IPS DF 4.7 (cell line): ENCODE results near the gene GPRC5D.

Source experiments
- DNase-seq: peaks from one replicate; pipeline ENCODE4 v3.0.0-alpha.2; 2013; ENCODE audit warnings: low spot score; ENCODE audit errors: extremely low read depth

The GPRC5D gene

GRCh38 chr12:12979731-12980259 is 27.8 kb upstream of the GPRC5D start:
- no peak for DNase-seq

- DNase-seq: no peak
Measured at GRCh38 chr12:12979126-12979525, 27.2 kb upstream of the GPRC5D start.

GRCh38 chr12:12977231-12977630 is 25.3 kb upstream of the GPRC5D start:
- no peak for DNase-seq

GRCh38 chr12:12976366-12976765 is 24.4 kb upstream of the GPRC5D start:
- no peak for DNase-seq

GRCh38 chr12:12975322-12976077 is 23.5 kb upstream of the GPRC5D start:
- no peak for DNase-seq

- DNase-seq: no peak
Measured at GRCh38 chr12:12974211-12974610, 22.2 kb upstream of the GPRC5D start.

- DNase-seq: no peak
Measured at GRCh38 chr12:12973019-12973418, 21.0 kb upstream of the GPRC5D start.

GRCh38 chr12:12965836-12966235 is 13.9 kb upstream of the GPRC5D start:
- DNase-seq: no peak

GRCh38 chr12:12964255-12964654 is 12.3 kb upstream of the GPRC5D start:
- DNase-seq: no peak

- DNase-seq: no peak
Measured at GRCh38 chr12:12960639-12961209, 8.8 kb upstream of the GPRC5D start.

- no peak for DNase-seq
Measured at GRCh38 chr12:12958886-12959285, 6.9 kb upstream of the GPRC5D start.

GRCh38 chr12:12954878-12955625 is 3.1 kb upstream of the GPRC5D start:
- no peak for DNase-seq

- DNase-seq: no peak
Measured at GRCh38 chr12:12954356-12954755, 2.4 kb upstream of the GPRC5D start.

- DNase-seq: no peak
Measured at GRCh38 chr12:12951504-12951903, 466 bp downstream of the GPRC5D start.

- no peak for DNase-seq
Measured at GRCh38 chr12:12947902-12948301, 4.1 kb downstream of the GPRC5D start.

GRCh38 chr12:12946686-12947355 is 5.1 kb downstream of the GPRC5D start:
- no peak for DNase-seq

GRCh38 chr12:12945591-12945990 is 6.4 kb downstream of the GPRC5D start:
- DNase-seq: no peak

- no peak for DNase-seq
Measured at GRCh38 chr12:12943586-12944260, 8.2 kb downstream of the GPRC5D start.

- no peak for DNase-seq
Measured at GRCh38 chr12:12941450-12942350, 10.3 kb downstream of the GPRC5D start.

GRCh38 chr12:12939888-12940287 is 12.1 kb downstream of the GPRC5D start:
- no peak for DNase-seq
